Osteocyte (in vitro differentiated cells): Measurements from ENCODE around the gene RBM33. TPM values are rescaled to one million over a fixed set of nuclear protein-coding genes. Genes with fewer than 3 reads are reported as not detected.

Source experiments
- DNase-seq: peaks from one replicate; pipeline ENCODE4 v3.0.0; 2021; ENCODE audit warnings: mixed read lengths; ENCODE audit not compliant: unreplicated experiment; ENCODE audit errors: extremely low spot score
- H3K27ac Mint-ChIP-seq: one replicate; pipeline ENCODE4 v1.8.0; 2021; ENCODE audit warnings: mild to moderate bottlenecking, mixed read lengths; ENCODE audit not compliant: unreplicated experiment
- H3K27me3 Mint-ChIP-seq: one replicate; pipeline ENCODE4 v1.8.0; 2021; ENCODE audit warnings: mixed read lengths; ENCODE audit not compliant: unreplicated experiment
- H3K36me3 Mint-ChIP-seq: one replicate; pipeline ENCODE4 v1.8.0; 2021; ENCODE audit warnings: mixed read lengths; ENCODE audit not compliant: unreplicated experiment
- H3K4me1 Mint-ChIP-seq: one replicate; pipeline ENCODE4 v1.8.0; 2021; ENCODE audit warnings: mixed read lengths; ENCODE audit not compliant: unreplicated experiment
- H3K4me3 Mint-ChIP-seq: one replicate; pipeline ENCODE4 v1.8.0; 2021; ENCODE audit warnings: mild to moderate bottlenecking, moderate library complexity, mixed read lengths; ENCODE audit not compliant: unreplicated experiment
- H3K9me3 Mint-ChIP-seq: one replicate; pipeline ENCODE4 v1.8.0; 2021; ENCODE audit warnings: mixed read lengths; ENCODE audit not compliant: unreplicated experiment
- total RNA-seq: library from RNA; stranded (reverse); gene quantifications from 2 replicates; pipeline ENCODE4 v1.2.1, GENCODE V29; 2021
- TF ChIP-seq, protein P1 (sequence below): fragments of 200-600 bp; sonication (generic); IDR thresholded peaks from 2 replicates; pipeline ENCODE4 v1.5.0; 2021; ENCODE audit warnings: antibody characterized with exemption, mild to moderate bottlenecking, moderate library complexity

The RBM33 gene
- total RNA-seq, 1 donor from 2014 or later: 52.4 TPM

DNA sequence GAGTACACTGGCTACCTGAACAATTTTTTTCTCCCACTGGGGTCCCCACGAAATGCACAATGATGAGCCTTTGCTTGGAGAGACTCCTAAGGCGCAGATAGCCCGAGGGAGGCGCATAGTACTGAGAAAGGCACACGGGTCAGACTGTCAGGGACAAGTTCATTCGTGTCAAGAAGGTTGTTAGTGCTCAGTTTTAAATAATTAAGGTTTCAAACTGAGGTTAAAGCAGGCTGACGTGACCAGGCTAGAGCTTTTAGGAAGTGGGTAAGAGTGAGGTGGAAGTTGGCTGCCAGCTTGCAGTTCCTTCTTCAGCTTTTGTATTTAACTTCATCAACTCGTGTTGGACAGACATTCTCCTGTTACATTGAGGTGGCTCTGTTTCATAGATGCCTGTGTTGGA lies 31.6 kb downstream of the RBM33 start:
- Mint-ChIP-seq H3K27ac (no peak overlapping the region), H3K27me3 (no peaks in the 10 kb centered on the region), H3K36me3 (peaks cover 24% of the 10 kb centered on the region), H3K9me3 (no peaks in the 10 kb centered on the region), H3K4me1 (peaks cover 28% of the 10 kb centered on the region), H3K4me3 (no peak overlapping the region)
- TF ChIP-seq, protein P1, sequence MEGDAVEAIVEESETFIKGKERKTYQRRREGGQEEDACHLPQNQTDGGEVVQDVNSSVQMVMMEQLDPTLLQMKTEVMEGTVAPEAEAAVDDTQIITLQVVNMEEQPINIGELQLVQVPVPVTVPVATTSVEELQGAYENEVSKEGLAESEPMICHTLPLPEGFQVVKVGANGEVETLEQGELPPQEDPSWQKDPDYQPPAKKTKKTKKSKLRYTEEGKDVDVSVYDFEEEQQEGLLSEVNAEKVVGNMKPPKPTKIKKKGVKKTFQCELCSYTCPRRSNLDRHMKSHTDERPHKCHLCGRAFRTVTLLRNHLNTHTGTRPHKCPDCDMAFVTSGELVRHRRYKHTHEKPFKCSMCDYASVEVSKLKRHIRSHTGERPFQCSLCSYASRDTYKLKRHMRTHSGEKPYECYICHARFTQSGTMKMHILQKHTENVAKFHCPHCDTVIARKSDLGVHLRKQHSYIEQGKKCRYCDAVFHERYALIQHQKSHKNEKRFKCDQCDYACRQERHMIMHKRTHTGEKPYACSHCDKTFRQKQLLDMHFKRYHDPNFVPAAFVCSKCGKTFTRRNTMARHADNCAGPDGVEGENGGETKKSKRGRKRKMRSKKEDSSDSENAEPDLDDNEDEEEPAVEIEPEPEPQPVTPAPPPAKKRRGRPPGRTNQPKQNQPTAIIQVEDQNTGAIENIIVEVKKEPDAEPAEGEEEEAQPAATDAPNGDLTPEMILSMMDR: no peak
- DNase-seq: no peak

DNA sequence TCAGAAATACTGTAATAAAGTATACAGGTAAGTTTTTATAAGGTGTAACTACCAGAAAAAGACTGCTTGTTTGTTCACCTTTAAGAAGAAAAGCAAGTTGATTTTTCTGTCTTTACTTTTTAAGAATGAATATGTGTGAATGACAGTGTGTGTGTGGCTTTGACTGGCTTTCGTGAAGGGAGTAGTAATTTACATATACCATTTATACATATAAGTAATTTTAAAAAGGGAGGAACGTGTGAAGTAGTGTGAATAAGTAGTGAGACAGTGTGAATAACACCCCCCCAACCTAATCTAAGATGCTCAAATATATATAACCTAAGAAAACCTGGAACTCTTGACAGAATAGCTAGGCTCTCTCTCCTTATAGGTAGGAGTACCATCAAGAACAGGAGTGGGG lies 33.2 kb downstream of the RBM33 start:
- Mint-ChIP-seq H3K36me3 (peaks cover 34% of the 10 kb centered on the region), H3K4me3 (no peak overlapping the region), H3K27ac (no peak overlapping the region), H3K4me1 (peaks cover 23% of the 10 kb centered on the region), H3K27me3 (no peaks in the 10 kb centered on the region), H3K9me3 (no peaks in the 10 kb centered on the region)
- TF ChIP-seq, protein P1: no peak
- DNase-seq: no peak

DNA sequence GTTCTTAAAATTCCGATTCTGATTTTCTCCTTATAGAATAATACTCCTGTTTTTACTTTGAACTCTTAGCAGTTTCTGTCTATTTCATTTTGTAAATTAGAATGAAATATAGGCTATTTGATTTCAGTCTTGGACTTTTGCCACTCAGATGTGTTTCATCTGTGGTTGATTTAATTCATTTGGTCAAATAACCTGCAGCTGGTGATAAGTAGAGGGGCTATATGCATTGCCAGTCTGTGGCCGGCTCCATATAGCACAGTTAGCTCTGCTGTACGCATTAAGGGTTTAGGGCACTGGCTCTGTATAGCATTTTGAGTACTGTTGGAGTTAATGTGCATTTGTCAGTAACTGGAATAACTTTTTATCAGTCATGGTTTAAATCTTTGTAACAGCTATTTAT lies 35.7 kb downstream of the RBM33 start:
- H3K4me1 Mint-ChIP-seq: peaks cover 24% of the 10 kb centered on the region
- H3K4me3 Mint-ChIP-seq: no peak overlapping the region
- DNase-seq: no peak
- TF ChIP-seq, protein P1: no peak
- H3K9me3 Mint-ChIP-seq: no peaks in the 10 kb centered on the region
- H3K27ac Mint-ChIP-seq: no peak overlapping the region
- H3K36me3 Mint-ChIP-seq: peaks cover 31% of the 10 kb centered on the region
- no peaks in the 10 kb centered on the region for H3K27me3 Mint-ChIP-seq

DNA sequence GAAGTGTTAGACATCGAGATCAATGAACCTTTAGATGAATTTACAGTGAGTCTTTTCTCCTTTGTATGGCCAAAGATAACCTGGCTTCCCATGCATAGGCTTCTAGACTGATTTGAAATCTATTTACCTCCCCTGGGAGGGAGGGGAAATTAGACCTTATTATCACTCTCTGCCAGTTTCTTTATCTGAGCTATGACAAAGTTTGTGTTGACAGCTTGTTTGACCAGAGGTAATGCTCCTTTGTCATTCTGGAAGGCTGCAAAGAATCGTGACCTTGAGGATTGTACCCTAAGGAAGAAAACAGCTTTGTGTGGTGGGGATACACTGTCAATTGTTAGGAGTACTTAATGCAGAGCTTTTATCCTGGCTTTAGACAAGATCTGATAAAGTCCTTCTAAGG lies 36.4 kb downstream of the RBM33 start:
- Mint-ChIP-seq H3K4me1 (peaks cover 21% of the 10 kb centered on the region), H3K36me3 (peaks cover 28% of the 10 kb centered on the region), H3K27me3 (no peaks in the 10 kb centered on the region), H3K4me3 (no peak overlapping the region), H3K9me3 (no peaks in the 10 kb centered on the region), H3K27ac (no peak overlapping the region)
- TF ChIP-seq, protein P1: no peak
- DNase-seq: no peak

DNA sequence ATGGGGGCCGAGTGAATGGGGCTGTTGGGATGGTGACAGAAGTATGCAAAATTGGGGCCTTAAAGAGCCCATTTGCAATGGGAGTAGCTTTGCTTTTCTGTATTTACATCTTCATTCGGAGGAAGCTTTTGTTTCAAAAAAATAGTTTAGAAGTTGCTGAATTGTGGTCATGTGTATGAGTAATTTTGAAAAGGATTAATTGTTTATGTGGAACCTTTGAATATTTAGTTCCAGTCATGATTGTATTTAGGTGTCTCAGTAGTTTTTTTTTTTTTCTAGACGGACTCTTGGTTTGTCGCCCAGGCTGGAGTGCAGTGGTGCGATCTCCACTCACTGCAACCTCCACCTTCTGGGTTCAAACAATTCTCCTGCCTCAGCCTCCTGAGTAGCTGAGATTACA lies 37.2 kb downstream of the RBM33 start:
- TF ChIP-seq, protein P1: no peak
- H3K27ac Mint-ChIP-seq: no peak overlapping the region
- H3K27me3 Mint-ChIP-seq: no peaks in the 10 kb centered on the region
- peaks cover 31% of the 10 kb centered on the region for H3K36me3 Mint-ChIP-seq
- H3K9me3 Mint-ChIP-seq: no peaks in the 10 kb centered on the region
- H3K4me3 Mint-ChIP-seq: no peak overlapping the region
- no peak for DNase-seq
- H3K4me1 Mint-ChIP-seq: peaks cover 15% of the 10 kb centered on the region
